K562 (cell line): ENCODE measurements around the gene RUVBL2. TPM values are rescaled to one million over a fixed set of nuclear protein-coding genes. Genes with fewer than 3 reads are reported as not detected.

ENCODE experiments used
- ARNT ChIP-seq, 2 experiments: fragments of 450-650 bp; IDR thresholded peaks; 2 replicates each; pipeline ENCODE4 v1.6.1; 2016; ENCODE audit warnings: mild to moderate bottlenecking in 1 of 2
- CHD4 ChIP-seq: fragments of 200-600 bp; sonication (generic); IDR thresholded peaks from 3 replicates; pipeline ENCODE4 v1.6.1; 2012; ENCODE audit warnings: low read depth, mild to moderate bottlenecking, mixed read lengths, low read length, inconsistent platforms; ENCODE audit not compliant: insufficient read depth, insufficient replicate concordance, poor library complexity, severe bottlenecking
- DIDO1 ChIP-seq: fragments of 450-650 bp; IDR thresholded peaks from 2 replicates; pipeline ENCODE4 v1.6.1; 2016; ENCODE audit warnings: low read depth, missing biosample characterization, missing genetic modification characterization
- GTF2E2 ChIP-seq: fragments of 200-800 bp; sonication (Bioruptor generic); IDR thresholded peaks from 2 replicates; pipeline ENCODE4 v1.6.1; 2016; ENCODE audit warnings: missing genetic modification characterization, missing compliant biosample characterization
- JUNB ChIP-seq: fragments of 450-650 bp; formaldehyde crosslinking; conservative IDR thresholded peaks from 2 replicates; pipeline ENCODE4 v1.4.0; 2020; ENCODE audit warnings: mild to moderate bottlenecking
- MCM3 ChIP-seq: fragments of 450-650 bp; IDR thresholded peaks from 2 replicates; pipeline ENCODE4 v1.6.1; 2016
- NFRKB ChIP-seq: fragments of 450-650 bp; IDR thresholded peaks from 2 replicates; pipeline ENCODE4 v1.6.1; 2016; ENCODE audit warnings: low read depth
- POLR2AphosphoS5 ChIP-seq: IDR thresholded peaks from 2 replicates; pipeline ENCODE4 v1.6.1; 2011; ENCODE audit warnings: mild to moderate bottlenecking, low read depth, low read length, moderate library complexity; ENCODE audit not compliant: control insufficient read depth, insufficient read depth
- PYGO2 ChIP-seq: fragments of 450-650 bp; IDR thresholded peaks from 2 replicates; pipeline ENCODE4 v1.6.1; 2016; ENCODE audit warnings: mild to moderate bottlenecking, missing genetic modification characterization, moderate library complexity, missing compliant biosample characterization
- SMAD3 ChIP-seq: fragments of 450-650 bp; formaldehyde crosslinking; conservative IDR thresholded peaks from 2 replicates; pipeline ENCODE4 v1.4.0; 2020; ENCODE audit warnings: mild to moderate bottlenecking
- SMARCE1 ChIP-seq: fragments of 450-650 bp; IDR thresholded peaks from 2 replicates; pipeline ENCODE4 v1.7.1; 2016; ENCODE audit warnings: mild to moderate bottlenecking
- XRCC4 ChIP-seq: IDR thresholded peaks from one replicate; pipeline ENCODE4 v1.6.1; 2011; ENCODE audit not compliant: insufficient read depth, insufficient read length; ENCODE audit errors: extremely low read depth
- ZNF586 ChIP-seq: fragments of 450-650 bp; formaldehyde crosslinking; conservative IDR thresholded peaks from 2 replicates; pipeline ENCODE4 v1.4.0; 2020; ENCODE audit warnings: mild to moderate bottlenecking, moderate library complexity
- polyA plus RNA-seq, 8 experiments: library from polyadenylated mRNA; depleted of rRNA in 4 of 8; stranded (reverse) in 5 of 8; unstranded in 3 of 8; fragments of >200 nt; fragmentation: Nextera tagmentation in 2 of 8; fragmentation: Illumina TruSeq in 1 of 8; extraction: Ambion mirVana in 2 of 8; extraction: Trizol in 1 of 8; gene quantifications; 2 replicates each; pipeline versions ENCODE4 v1.2.1 to v1.2.3, GENCODE V29; 2011 to 2014; ENCODE audit warnings: inconsistent platforms in 1 of 8, missing spikeins in 1 of 8
- total RNA-seq, 7 experiments: library from RNA; depleted of rRNA in 6 of 7; stranded (reverse); fragments of >200 nt in 6 of 7; fragmentation: Illumina TruSeq in 2 of 7; extraction: Trizol in 2 of 7; gene quantifications; 2 replicates each; pipeline versions ENCODE4 v1.2.1 to v1.2.3, GENCODE V29; 2011 to 2021; ENCODE audit warnings: low replicate concordance in 1 of 7
- TF ChIP-seq, protein P1 (sequence below): fragments of 450-650 bp; IDR thresholded peaks from 2 replicates; pipeline ENCODE4 v1.6.1; 2017; ENCODE audit warnings: antibody characterized with exemption, mild to moderate bottlenecking
- TF ChIP-seq, protein P2 (sequence below): fragments of 450-650 bp; IDR thresholded peaks from 2 replicates; pipeline ENCODE4 v1.6.1; 2018; ENCODE audit warnings: mild to moderate bottlenecking, low read depth; ENCODE audit not compliant: partially characterized antibody
- TF ChIP-seq, protein P3 (sequence below): fragments of 450-650 bp; IDR thresholded peaks from 2 replicates; pipeline ENCODE4 v1.6.1; 2016; ENCODE audit warnings: missing biosample characterization, missing genetic modification characterization
- TF ChIP-seq, protein P4 (sequence below): sonication (generic); formaldehyde crosslinking; IDR thresholded peaks from 2 replicates; pipeline ENCODE4 v1.8.0; 2022; ENCODE audit warnings: mild to moderate bottlenecking, missing genetic modification reagents

RUVBL2 gene
- total and polyA plus RNA-seq, 9 of the 15 experiments (the other 6 are each of a cell fraction or from before 2014, with no cell fraction given): 71.4 to 453 (median 237) TPM

DNA sequence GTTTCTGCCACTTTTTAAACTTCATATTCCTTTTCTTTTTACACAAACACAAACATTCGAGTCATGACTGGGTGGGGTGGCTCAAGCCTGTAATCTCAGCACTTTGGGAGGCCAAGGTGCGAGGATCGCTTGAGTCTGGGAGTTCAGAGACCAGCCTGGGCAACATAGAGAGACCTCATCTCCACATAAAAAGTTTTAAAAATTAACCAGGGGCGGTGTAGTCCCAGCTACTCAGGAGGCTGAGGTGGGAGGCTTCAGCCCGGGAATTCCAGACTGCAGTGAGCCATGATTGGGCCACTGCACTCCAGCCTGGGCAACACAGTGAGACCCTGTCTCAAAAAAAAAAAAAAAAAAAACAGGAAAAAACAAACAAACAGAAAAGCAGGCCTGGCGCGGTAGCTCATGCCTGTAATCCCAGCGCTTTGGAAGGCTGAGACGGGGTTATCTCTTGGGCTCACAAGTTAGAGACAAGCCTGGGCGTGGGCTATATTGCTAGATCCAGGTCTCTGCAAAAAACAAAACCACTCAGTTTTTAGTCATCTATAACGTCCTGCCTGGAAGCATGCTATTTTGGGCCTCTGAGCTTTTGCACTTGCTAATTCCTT, 39.6 kb upstream of the RUVBL2 start (continued):
- TF ChIP-seq, protein P1, sequence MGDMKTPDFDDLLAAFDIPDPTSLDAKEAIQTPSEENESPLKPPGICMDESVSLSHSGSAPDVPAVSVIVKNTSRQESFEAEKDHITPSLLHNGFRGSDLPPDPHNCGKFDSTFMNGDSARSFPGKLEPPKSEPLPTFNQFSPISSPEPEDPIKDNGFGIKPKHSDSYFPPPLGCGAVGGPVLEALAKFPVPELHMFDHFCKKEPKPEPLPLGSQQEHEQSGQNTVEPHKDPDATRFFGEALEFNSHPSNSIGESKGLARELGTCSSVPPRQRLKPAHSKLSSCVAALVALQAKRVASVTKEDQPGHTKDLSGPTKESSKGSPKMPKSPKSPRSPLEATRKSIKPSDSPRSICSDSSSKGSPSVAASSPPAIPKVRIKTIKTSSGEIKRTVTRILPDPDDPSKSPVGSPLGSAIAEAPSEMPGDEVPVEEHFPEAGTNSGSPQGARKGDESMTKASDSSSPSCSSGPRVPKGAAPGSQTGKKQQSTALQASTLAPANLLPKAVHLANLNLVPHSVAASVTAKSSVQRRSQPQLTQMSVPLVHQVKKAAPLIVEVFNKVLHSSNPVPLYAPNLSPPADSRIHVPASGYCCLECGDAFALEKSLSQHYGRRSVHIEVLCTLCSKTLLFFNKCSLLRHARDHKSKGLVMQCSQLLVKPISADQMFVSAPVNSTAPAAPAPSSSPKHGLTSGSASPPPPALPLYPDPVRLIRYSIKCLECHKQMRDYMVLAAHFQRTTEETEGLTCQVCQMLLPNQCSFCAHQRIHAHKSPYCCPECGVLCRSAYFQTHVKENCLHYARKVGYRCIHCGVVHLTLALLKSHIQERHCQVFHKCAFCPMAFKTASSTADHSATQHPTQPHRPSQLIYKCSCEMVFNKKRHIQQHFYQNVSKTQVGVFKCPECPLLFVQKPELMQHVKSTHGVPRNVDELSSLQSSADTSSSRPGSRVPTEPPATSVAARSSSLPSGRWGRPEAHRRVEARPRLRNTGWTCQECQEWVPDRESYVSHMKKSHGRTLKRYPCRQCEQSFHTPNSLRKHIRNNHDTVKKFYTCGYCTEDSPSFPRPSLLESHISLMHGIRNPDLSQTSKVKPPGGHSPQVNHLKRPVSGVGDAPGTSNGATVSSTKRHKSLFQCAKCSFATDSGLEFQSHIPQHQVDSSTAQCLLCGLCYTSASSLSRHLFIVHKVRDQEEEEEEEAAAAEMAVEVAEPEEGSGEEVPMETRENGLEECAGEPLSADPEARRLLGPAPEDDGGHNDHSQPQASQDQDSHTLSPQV: 0 out of 2 replicates have a peak, but pooled peaks have one; percentile 66
- no peak for TF ChIP-seq JUNB (CRISPR knock-in tag)
- no peak; the same call in 1 of the 2 replicates for TF ChIP-seq NFRKB
- no peak for TF ChIP-seq MCM3
- TF ChIP-seq, protein P2, sequence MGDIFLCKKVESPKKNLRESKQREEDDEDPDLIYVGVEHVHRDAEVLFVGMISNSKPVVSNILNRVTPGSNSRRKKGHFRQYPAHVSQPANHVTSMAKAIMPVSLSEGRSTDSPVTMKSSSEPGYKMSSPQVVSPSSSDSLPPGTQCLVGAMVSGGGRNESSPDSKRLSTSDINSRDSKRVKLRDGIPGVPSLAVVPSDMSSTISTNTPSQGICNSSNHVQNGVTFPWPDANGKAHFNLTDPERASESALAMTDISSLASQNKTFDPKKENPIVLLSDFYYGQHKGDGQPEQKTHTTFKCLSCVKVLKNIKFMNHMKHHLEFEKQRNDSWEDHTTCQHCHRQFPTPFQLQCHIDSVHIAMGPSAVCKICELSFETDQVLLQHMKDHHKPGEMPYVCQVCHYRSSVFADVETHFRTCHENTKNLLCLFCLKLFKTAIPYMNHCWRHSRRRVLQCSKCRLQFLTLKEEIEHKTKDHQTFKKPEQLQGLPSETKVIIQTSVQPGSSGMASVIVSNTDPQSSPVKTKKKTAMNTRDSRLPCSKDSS: no peak
- TF ChIP-seq XRCC4: no peak
- TF ChIP-seq, protein P3, sequence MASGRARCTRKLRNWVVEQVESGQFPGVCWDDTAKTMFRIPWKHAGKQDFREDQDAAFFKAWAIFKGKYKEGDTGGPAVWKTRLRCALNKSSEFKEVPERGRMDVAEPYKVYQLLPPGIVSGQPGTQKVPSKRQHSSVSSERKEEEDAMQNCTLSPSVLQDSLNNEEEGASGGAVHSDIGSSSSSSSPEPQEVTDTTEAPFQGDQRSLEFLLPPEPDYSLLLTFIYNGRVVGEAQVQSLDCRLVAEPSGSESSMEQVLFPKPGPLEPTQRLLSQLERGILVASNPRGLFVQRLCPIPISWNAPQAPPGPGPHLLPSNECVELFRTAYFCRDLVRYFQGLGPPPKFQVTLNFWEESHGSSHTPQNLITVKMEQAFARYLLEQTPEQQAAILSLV (tag): no peak
- no peak for TF ChIP-seq ZNF586 (CRISPR knock-in tag)
- TF ChIP-seq, protein P4, sequence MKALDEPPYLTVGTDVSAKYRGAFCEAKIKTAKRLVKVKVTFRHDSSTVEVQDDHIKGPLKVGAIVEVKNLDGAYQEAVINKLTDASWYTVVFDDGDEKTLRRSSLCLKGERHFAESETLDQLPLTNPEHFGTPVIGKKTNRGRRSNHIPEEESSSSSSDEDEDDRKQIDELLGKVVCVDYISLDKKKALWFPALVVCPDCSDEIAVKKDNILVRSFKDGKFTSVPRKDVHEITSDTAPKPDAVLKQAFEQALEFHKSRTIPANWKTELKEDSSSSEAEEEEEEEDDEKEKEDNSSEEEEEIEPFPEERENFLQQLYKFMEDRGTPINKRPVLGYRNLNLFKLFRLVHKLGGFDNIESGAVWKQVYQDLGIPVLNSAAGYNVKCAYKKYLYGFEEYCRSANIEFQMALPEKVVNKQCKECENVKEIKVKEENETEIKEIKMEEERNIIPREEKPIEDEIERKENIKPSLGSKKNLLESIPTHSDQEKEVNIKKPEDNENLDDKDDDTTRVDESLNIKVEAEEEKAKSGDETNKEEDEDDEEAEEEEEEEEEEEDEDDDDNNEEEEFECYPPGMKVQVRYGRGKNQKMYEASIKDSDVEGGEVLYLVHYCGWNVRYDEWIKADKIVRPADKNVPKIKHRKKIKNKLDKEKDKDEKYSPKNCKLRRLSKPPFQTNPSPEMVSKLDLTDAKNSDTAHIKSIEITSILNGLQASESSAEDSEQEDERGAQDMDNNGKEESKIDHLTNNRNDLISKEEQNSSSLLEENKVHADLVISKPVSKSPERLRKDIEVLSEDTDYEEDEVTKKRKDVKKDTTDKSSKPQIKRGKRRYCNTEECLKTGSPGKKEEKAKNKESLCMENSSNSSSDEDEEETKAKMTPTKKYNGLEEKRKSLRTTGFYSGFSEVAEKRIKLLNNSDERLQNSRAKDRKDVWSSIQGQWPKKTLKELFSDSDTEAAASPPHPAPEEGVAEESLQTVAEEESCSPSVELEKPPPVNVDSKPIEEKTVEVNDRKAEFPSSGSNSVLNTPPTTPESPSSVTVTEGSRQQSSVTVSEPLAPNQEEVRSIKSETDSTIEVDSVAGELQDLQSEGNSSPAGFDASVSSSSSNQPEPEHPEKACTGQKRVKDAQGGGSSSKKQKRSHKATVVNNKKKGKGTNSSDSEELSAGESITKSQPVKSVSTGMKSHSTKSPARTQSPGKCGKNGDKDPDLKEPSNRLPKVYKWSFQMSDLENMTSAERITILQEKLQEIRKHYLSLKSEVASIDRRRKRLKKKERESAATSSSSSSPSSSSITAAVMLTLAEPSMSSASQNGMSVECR (CRISPR knock-in tag): no peak
- 0 out of 2 replicates have a peak, but pooled peaks have one; percentile 61 for TF ChIP-seq GTF2E2 (tag)
- TF ChIP-seq PYGO2 (tag): no peak
- TF ChIP-seq POLR2AphosphoS5: no peak
- peak; percentile 49; the same call in 1 of the 2 replicates for TF ChIP-seq SMARCE1
- TF ChIP-seq ARNT (IDR thresholded peaks at IDR 0.05): peak in 1 of 2 experiments; percentile 53; a peak in 1 of 4 replicates
- TF ChIP-seq CHD4: no peak
- no peak for TF ChIP-seq DIDO1 (tag)
- TF ChIP-seq SMAD3: no peak
